Activated CD8-positive, alpha-beta memory T cell treated with anti-CD3 and anti-CD28 coated beads, Interleukin-2, amount 50 U/mL, for 4 hours (primary cell): ENCODE results near the gene OR2T29.
"Not testable (repeated sequence)": the region's sequence is repeated elsewhere in the genome, so short reads cannot be mapped to it uniquely, and the experiment has no call there.

Source experiments
- DNase-seq: peaks from one replicate; pipeline ENCODE4 v3.0.0-alpha.2; 2020

The OR2T29 gene

DNA sequence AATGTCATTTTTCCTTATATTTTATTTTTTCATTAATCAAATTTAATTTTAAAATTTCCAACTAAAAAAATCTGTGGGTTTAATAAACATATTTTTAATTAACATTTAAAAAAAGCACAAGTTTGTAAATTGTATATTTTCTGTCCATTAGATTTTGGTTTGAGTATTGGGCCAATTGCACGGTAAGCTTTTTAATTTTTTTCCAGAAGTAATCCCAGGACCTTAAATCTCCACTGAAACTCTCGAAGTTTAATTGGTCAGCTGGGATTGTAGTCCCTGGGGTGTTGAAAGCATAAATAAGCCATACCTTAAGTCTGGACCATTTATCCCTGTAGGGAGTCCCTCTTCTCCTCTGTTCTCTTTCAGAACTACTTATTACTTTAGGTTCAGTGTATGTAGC, 54.8 kb downstream of the OR2T29 start, which contains the start of gene OR2G6:
TSS of gene OR2G6 (plus strand) at position 301 of the 400 bp plus-strand sequence. CDS start 13,574 bp downstream, outside the sequence.
- not testable (repeated sequence) for DNase-seq
